Neuronal stem cell (in vitro differentiated cells): ENCODE measurements around the gene HNF1B.
"Not testable (repeated sequence)": the region's sequence is repeated elsewhere in the genome, so short reads cannot be mapped to it uniquely, and the experiment has no call there.

Experiments used
- DNase-seq: peaks from one replicate; pipeline ENCODE4 v3.0.0-alpha.2; 2013; ENCODE audit warnings: low spot score
- H2AFZ ChIP-seq: one replicate; pipeline ENCODE4 v1.6.1; 2013; ENCODE audit warnings: mild to moderate bottlenecking, low read length, inconsistent platforms
- H2AK5ac ChIP-seq: 2 replicates; pipeline ENCODE4 v1.6.1; 2013; ENCODE audit warnings: low read depth, mild to moderate bottlenecking, inconsistent platforms, low read length, moderate library complexity, mixed read lengths
- H2BK120ac ChIP-seq: 2 replicates; pipeline ENCODE4 v1.6.1; 2013; ENCODE audit warnings: low read depth, mild to moderate bottlenecking, inconsistent platforms, low read length, moderate library complexity, mixed read lengths
- H2BK12ac ChIP-seq: one replicate; pipeline ENCODE4 v1.6.1; 2013; ENCODE audit warnings: low read length, inconsistent platforms
- H2BK15ac ChIP-seq: 2 replicates; pipeline ENCODE4 v1.6.1; 2013; ENCODE audit warnings: mild to moderate bottlenecking, low read length, inconsistent platforms, mixed read lengths
- H2BK5ac ChIP-seq: one replicate; pipeline ENCODE4 v1.6.1; 2013; ENCODE audit warnings: inconsistent platforms, mild to moderate bottlenecking, low read length, moderate library complexity
- H3K14ac ChIP-seq: one replicate; pipeline ENCODE4 v1.6.1; 2013; ENCODE audit warnings: low read length, inconsistent platforms
- H3K18ac ChIP-seq: 2 replicates; pipeline ENCODE4 v1.6.1; 2013; ENCODE audit warnings: low read length, inconsistent platforms
- H3K23ac ChIP-seq: 2 replicates; pipeline ENCODE4 v1.6.1; 2013; ENCODE audit warnings: low read depth, mild to moderate bottlenecking, mixed read lengths, low read length, inconsistent platforms; ENCODE audit not compliant: poor library complexity
- H3K27ac ChIP-seq: replicated peaks from 3 replicates; pipeline ENCODE4 v1.5.1; 2013; ENCODE audit warnings: low read length, inconsistent platforms
- H3K27me3 ChIP-seq, 3 experiments: 2 replicates each; pipeline ENCODE4 v1.6.1; 2013; ENCODE audit warnings: low read length in 3 of 3, mild to moderate bottlenecking in 2 of 3, inconsistent platforms in 1 of 3, low read depth in 1 of 3, mixed read lengths in 1 of 3, moderate library complexity in 1 of 3; ENCODE audit not compliant: control insufficient read depth in 3 of 3, insufficient read depth in 3 of 3
- H3K36me3 ChIP-seq, 2 donors: replicated peaks in 1 of 2; 2 replicates each; pipeline ENCODE4 v1.6.1; 2013; ENCODE audit warnings: low read length in 2 of 2; ENCODE audit not compliant: control insufficient read depth in 2 of 2, insufficient read depth in 2 of 2
- H3K4ac ChIP-seq: 2 replicates; pipeline ENCODE4 v1.6.1; 2013; ENCODE audit warnings: inconsistent platforms, mild to moderate bottlenecking, low read length, moderate library complexity
- H3K4me1 ChIP-seq, 2 donors: 1 replicate in 1 of 2; 2 replicates in 1 of 2; pipeline ENCODE4 v1.6.1; 2013; ENCODE audit warnings: low read length in 2 of 2, low read depth in 1 of 2; ENCODE audit not compliant: control insufficient read depth in 2 of 2, insufficient read depth in 1 of 2
- H3K4me2 ChIP-seq: one replicate; pipeline ENCODE4 v1.6.1; 2013; ENCODE audit warnings: mild to moderate bottlenecking, low read length, inconsistent platforms; ENCODE audit not compliant: insufficient read depth, poor library complexity, severe bottlenecking
- H3K4me3 ChIP-seq, 2 donors: 2 replicates each; pipeline ENCODE4 v1.5.1; 2013; ENCODE audit warnings: low read length in 2 of 2, mild to moderate bottlenecking in 2 of 2, inconsistent platforms in 1 of 2, moderate library complexity in 1 of 2
- H3K79me1 ChIP-seq: one replicate; pipeline ENCODE4 v1.6.1; 2013; ENCODE audit warnings: low read depth, mild to moderate bottlenecking, inconsistent platforms, low read length, moderate library complexity
- H3K9ac ChIP-seq: one replicate; pipeline ENCODE4 v1.6.1; 2013; ENCODE audit warnings: mild to moderate bottlenecking, low read depth, low read length, inconsistent platforms; ENCODE audit not compliant: poor library complexity
- H3K9me3 ChIP-seq, 2 donors: replicated peaks in 1 of 2; 2 replicates each; pipeline versions ENCODE3 to v1.6.1; 2013; ENCODE audit warnings: low read length in 2 of 2, mild to moderate bottlenecking in 2 of 2, inconsistent platforms in 1 of 2, low read depth in 1 of 2, mixed read lengths in 1 of 2, moderate library complexity in 1 of 2; ENCODE audit not compliant: control insufficient read depth in 2 of 2, insufficient read depth in 1 of 2
- H4K8ac ChIP-seq: one replicate; pipeline ENCODE4 v1.6.1; 2013; ENCODE audit warnings: low read depth, mild to moderate bottlenecking, inconsistent platforms, low read length, moderate library complexity
- H4K91ac ChIP-seq: one replicate; pipeline ENCODE4 v1.6.1; 2013; ENCODE audit warnings: low read length, low read depth, mild to moderate bottlenecking, inconsistent platforms; ENCODE audit not compliant: poor library complexity
- WGBS, 2 donors: extraction: QIAGEN DNeasy Blood & Tissue Kit; methylation state at CpG; one replicate each; pipeline ENCODE4 v1.1.7; 2013; ENCODE audit warnings: missing lambda C conversion rate in 2 of 2, mixed read lengths in 1 of 2; ENCODE audit not compliant: insufficient read length in 2 of 2, insufficient replicate concordance in 1 of 2; ENCODE audit errors: extremely low coverage in 2 of 2; 5-methylcytosine and 5-hydroxymethylcytosine counted together

HNF1B gene

DNA sequence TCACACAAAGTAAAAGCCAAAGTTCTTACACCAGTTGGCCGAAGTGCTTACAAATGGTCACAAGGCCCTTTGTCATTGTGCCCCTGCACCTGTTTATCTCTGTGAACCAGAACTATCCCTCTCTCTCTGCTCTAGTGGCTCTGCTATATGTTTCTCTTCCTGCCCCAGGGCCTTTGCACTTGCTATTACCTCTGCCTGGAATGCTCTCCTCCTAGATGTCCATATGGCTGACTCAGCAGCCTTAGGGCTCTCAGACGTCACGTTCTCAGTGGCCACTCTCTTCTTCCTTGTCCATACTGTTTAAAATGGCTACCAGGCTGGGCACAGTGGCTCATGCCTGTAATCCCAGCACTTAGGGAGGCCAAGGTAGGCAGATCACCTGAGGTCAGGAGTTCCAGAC is 62.9 kb downstream of the HNF1B start:
- Histone ChIP-seq H3K23ac (no peak overlapping the region), H2BK15ac (no peak overlapping the region), H3K79me1 (no peaks in the 10 kb centered on the region), H3K14ac (no peak overlapping the region), H2AK5ac (no peak overlapping the region), H3K27ac (no peak overlapping the region), H2BK5ac (no peak overlapping the region), H2BK12ac (no peak overlapping the region), H4K91ac (no peak overlapping the region), H4K8ac (no peak overlapping the region), H3K18ac (no peak overlapping the region), H3K9ac (no peak overlapping the region), H3K4me2 (no peak overlapping the region), H3K4ac (no peak overlapping the region), H2BK120ac (no peak overlapping the region), H3K4me1 (no peaks in the 10 kb centered on the region), H3K4me3 (no peak overlapping the region), H3K36me3 (no peaks in the 10 kb centered on the region), H3K27me3 (peaks cover 0 to 23% (median 0%) of the 10 kb centered on the region in 3 experiments), H2AFZ (no peak overlapping the region), H3K9me3 (no peaks in the 10 kb centered on the region)
- no peak for DNase-seq
- WGBS, 2 donors: no CpG with 5 or more reads among the region's 3 CpGs

DNA sequence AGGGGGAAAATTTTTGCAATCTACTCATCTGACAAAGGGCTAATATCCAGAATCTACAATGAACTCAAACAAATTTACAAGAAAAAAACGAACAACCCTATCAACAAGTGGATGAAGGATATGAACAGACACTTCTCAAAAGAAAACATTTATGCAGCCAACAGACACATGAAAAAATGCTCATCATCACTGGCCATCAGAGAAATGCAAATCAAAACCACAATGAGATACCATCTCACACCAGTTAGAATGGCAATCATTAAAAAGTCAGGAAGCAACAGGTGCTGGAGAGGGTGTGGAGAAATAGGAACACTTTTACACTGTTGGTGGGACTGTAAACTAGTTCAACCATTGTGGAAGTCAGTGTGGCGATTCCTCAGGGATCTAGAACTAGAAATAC is 64.9 kb downstream of the HNF1B start:
- not testable (repeated sequence) for H2BK15ac ChIP-seq, H3K23ac ChIP-seq, H3K4ac ChIP-seq, H3K14ac ChIP-seq, H3K27me3 ChIP-seq, DNase-seq, H2BK120ac ChIP-seq, H2BK5ac ChIP-seq, H3K18ac ChIP-seq, H3K9ac ChIP-seq, H3K4me3 ChIP-seq, H2BK12ac ChIP-seq, H4K91ac ChIP-seq, H3K4me1 ChIP-seq, H3K79me1 ChIP-seq, H3K36me3 ChIP-seq, H3K27ac ChIP-seq, H3K4me2 ChIP-seq, H2AFZ ChIP-seq, H3K9me3 ChIP-seq, H2AK5ac ChIP-seq, H4K8ac ChIP-seq
- no CpG with 5 or more reads among the region's 2 CpGs for WGBS, 2 donors

DNA sequence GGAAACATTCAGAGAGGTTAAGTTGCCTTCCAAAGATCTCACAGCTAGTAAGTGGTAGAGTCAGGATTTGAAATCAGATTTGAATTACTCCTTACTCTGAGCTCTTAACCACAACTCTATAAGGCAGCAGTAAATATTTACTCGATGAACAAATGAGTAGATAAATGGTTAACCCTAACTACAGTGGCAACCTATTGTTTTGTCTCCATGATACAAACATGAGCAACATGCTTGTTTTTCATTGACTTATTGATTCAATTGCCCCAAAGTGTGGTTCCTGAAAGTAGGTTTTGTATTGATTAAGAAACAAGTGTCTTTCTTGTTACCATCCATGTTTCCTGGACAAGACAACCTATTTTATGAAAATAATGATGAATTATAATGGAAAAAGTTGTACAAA is 66.8 kb downstream of the HNF1B start:
- Histone ChIP-seq H3K4me1 (peaks cover 5 to 6% of the 10 kb centered on the region in 2 donors), H3K79me1 (no peaks in the 10 kb centered on the region), H3K27me3 (peaks cover 0 to 3% (median 0%) of the 10 kb centered on the region in 3 experiments), H3K4me2 (no peak overlapping the region), H3K4ac (no peak overlapping the region), H2BK12ac (no peak overlapping the region), H2BK120ac (no peak overlapping the region), H4K91ac (no peak overlapping the region), H4K8ac (no peak overlapping the region), H2AFZ (no peak overlapping the region), H3K4me3 (no peak overlapping the region), H3K27ac (no peak overlapping the region), H2BK5ac (no peak overlapping the region), H3K9ac (no peak overlapping the region), H3K18ac (no peak overlapping the region), H3K36me3 (no peaks in the 10 kb centered on the region), H2AK5ac (no peak overlapping the region), H3K9me3 (no peaks in the 10 kb centered on the region), H3K14ac (no peak overlapping the region), H2BK15ac (no peak overlapping the region), H3K23ac (no peak overlapping the region)
- WGBS, 2 donors: no CpG with 5 or more reads among the region's 1 CpG
- DNase-seq: no peak

DNA sequence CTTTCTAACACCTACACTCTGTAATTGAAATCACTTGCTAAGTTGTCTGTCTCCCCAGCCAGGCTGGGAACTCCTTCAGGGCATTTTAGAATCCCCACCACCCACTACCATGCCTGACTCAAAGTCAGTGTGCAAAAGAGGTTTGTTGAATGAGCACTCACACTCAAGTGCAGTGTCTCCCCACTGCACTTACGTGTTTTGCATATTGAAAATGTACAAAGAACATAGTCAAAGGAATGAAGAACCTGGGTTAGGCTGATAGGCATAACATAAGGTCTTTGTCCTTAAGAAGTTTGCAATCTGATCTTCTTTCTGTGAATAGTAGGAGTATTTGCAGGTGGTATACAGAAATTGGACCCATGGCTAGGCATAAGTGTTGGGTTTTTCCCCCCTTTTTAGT is 67.8 kb downstream of the HNF1B start:
- H3K36me3 ChIP-seq: no peaks in the 10 kb centered on the region
- no peak overlapping the region for H2AFZ ChIP-seq
- no peak overlapping the region for H2BK12ac ChIP-seq
- no peak overlapping the region for H2BK15ac ChIP-seq
- no peak overlapping the region for H4K91ac ChIP-seq
- no peak overlapping the region for H3K4me3 ChIP-seq
- no peak overlapping the region for H3K18ac ChIP-seq
- no peak overlapping the region for H3K9ac ChIP-seq
- no peaks in the 10 kb centered on the region for H3K9me3 ChIP-seq
- peaks cover 5 to 6% of the 10 kb centered on the region in 2 donors for H3K4me1 ChIP-seq
- no peak overlapping the region for H3K23ac ChIP-seq
- no peak overlapping the region for H4K8ac ChIP-seq
- H2BK120ac ChIP-seq: no peak overlapping the region
- H3K14ac ChIP-seq: no peak overlapping the region
- no peak overlapping the region for H3K27ac ChIP-seq
- H3K27me3 ChIP-seq: peaks cover 0 to 5% (median 0%) of the 10 kb centered on the region in 3 experiments
- H3K4ac ChIP-seq: no peak overlapping the region
- H3K79me1 ChIP-seq: no peaks in the 10 kb centered on the region
- H3K4me2 ChIP-seq: no peak overlapping the region
- DNase-seq: no peak
- no CpG with 5 or more reads among the region's 1 CpG for WGBS, 2 donors
- no peak overlapping the region for H2AK5ac ChIP-seq
- H2BK5ac ChIP-seq: no peak overlapping the region
